ENCODE measurements around the gene LRPPRC.

- TF ChIP-seq, protein P1, sequence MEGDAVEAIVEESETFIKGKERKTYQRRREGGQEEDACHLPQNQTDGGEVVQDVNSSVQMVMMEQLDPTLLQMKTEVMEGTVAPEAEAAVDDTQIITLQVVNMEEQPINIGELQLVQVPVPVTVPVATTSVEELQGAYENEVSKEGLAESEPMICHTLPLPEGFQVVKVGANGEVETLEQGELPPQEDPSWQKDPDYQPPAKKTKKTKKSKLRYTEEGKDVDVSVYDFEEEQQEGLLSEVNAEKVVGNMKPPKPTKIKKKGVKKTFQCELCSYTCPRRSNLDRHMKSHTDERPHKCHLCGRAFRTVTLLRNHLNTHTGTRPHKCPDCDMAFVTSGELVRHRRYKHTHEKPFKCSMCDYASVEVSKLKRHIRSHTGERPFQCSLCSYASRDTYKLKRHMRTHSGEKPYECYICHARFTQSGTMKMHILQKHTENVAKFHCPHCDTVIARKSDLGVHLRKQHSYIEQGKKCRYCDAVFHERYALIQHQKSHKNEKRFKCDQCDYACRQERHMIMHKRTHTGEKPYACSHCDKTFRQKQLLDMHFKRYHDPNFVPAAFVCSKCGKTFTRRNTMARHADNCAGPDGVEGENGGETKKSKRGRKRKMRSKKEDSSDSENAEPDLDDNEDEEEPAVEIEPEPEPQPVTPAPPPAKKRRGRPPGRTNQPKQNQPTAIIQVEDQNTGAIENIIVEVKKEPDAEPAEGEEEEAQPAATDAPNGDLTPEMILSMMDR (conservative IDR thresholded peaks at IDR 0.05), result no peak
- no peak for TF ChIP-seq EZH2 (IDR thresholded peaks at IDR 0.05; ENCODE audit: low read depth)
Observed at GRCh38 chr2:44015239-44015638, 19.4 kb upstream of the LRPPRC start.

Data from PC-9 (cell line).